Retinal pigment epithelial cell (primary cell): ENCODE results near the gene INTS7.

ENCODE experiments used
- DNase-seq: peaks from one replicate; pipeline ENCODE4 v3.0.0-alpha.2; 2010; ENCODE audit warnings: low read depth
- H3K4me3 ChIP-seq: 2 replicates; pipeline ENCODE4 v1.5.1; 2011; ENCODE audit warnings: mild to moderate bottlenecking, low read length, control low read depth, moderate library complexity
- TF ChIP-seq, protein P1 (sequence below): conservative IDR thresholded peaks from 2 replicates; pipeline ENCODE4 v1.5.1; 2011; ENCODE audit warnings: low read depth, low read length, control low read depth, inconsistent platforms

INTS7 gene

DNA sequence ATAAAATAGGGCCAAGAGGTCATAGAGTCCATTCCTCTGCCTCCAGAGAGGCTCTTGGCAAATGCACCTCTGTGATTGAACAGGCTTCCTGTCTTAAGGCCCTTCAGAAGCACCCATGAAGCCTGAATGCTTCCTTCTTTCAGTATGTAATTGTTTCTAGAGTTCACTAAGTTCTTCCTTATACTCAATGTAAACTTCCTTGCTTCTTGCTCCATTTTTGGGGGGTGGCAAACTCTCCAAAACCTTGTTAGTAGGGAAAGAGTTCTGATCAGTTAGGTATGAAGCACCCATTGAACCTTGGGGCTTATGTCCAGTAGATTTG, 102.5 kb downstream of the INTS7 start:
- no peak overlapping the region for H3K4me3 ChIP-seq
- DNase-seq: no peak
- TF ChIP-seq, protein P1, sequence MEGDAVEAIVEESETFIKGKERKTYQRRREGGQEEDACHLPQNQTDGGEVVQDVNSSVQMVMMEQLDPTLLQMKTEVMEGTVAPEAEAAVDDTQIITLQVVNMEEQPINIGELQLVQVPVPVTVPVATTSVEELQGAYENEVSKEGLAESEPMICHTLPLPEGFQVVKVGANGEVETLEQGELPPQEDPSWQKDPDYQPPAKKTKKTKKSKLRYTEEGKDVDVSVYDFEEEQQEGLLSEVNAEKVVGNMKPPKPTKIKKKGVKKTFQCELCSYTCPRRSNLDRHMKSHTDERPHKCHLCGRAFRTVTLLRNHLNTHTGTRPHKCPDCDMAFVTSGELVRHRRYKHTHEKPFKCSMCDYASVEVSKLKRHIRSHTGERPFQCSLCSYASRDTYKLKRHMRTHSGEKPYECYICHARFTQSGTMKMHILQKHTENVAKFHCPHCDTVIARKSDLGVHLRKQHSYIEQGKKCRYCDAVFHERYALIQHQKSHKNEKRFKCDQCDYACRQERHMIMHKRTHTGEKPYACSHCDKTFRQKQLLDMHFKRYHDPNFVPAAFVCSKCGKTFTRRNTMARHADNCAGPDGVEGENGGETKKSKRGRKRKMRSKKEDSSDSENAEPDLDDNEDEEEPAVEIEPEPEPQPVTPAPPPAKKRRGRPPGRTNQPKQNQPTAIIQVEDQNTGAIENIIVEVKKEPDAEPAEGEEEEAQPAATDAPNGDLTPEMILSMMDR: no peak

DNA sequence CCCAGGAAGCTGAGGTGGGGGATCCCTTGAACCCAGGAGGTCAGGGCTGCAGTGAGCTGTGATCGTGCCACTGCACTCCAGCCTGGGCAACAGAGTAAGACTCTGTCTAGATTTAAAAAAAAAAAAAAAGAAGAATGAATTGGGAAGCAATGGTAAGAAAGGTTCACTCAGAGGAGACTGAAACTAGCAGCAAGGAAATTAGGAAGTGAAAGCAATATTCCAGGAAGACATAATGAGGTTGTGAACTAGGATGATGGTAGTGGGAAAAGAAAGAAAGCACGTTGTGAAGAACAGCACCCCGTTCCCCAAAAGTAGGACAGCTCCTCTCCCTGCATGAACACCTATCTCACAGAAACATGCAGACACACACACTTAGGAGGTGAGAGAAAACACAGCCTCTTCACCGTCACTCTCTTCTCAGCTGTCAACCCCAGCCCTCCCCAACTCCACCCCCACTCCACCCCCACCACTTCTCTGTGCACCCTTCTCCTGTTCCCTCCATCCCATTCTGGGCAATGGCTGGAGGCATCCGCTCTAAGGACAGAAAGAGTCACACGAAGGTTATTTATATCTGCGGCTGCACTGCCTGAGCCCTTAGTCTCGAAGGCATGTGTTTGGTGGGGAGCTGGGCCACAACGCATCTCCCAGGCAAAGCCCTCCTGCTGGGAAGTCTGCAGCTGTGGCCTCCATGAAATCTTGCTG, 103.0 kb downstream of the INTS7 start:
- TF ChIP-seq, protein P1: no peak
- DNase-seq: no peak
- no peak overlapping the region for H3K4me3 ChIP-seq

DNA sequence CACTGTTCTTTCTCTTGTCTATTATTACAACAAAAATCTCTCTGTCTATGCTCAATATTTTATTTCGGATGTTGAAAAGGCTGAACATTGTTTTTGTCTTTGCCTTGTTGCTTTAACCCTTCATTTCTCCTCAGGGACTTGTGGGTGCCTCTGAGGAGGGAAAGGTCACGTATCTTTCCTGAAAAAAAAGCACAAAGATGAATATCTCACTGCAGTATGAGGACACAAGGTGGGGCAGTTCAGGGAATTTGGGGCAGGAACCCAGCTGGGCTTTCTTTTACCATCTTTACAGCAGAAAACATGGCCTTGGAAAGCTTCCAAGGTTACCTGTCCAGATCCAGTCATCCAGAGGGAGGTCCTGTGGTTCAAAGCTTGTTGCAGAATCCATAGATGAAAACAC, 105.7 kb downstream of the INTS7 start:
- H3K4me3 ChIP-seq: no peak overlapping the region
- TF ChIP-seq, protein P1: no peak

DNA sequence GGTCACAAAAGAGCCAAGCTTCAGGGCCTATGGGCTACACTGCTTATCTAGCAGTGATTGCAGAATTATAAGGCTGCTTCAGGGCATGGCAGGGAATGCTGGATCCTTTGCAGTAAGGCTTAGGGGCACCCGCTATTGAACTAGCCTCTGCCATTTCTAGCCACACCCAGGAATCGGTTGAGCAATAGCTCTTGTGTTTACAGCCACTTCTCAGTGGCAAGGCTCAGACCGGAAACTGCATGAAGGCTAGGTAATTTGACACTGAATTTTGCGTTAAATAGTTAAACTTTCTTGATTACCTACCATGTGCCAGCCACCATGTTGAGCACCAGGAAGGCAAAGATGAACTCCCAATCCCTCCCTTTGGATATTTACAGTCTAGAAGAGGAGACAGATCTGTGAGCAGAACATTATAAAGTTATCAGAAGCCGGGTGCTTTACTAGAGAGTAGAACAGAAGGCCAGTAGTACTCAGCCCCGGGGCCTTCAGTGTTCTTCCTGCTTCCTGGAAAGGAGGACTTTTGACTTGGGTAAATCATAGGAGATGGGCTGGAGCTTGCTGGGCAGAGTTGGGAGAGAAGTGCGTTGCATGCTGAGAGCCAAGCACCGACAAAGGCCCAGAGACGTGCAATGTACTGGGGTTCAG, 106.2 kb downstream of the INTS7 start:
- DNase-seq: no peak
- no peak overlapping the region for H3K4me3 ChIP-seq
- TF ChIP-seq, protein P1: no peak

More for the DNA sequence above, 105.7 kb downstream of the INTS7 start:
- no peak for DNase-seq

DNA sequence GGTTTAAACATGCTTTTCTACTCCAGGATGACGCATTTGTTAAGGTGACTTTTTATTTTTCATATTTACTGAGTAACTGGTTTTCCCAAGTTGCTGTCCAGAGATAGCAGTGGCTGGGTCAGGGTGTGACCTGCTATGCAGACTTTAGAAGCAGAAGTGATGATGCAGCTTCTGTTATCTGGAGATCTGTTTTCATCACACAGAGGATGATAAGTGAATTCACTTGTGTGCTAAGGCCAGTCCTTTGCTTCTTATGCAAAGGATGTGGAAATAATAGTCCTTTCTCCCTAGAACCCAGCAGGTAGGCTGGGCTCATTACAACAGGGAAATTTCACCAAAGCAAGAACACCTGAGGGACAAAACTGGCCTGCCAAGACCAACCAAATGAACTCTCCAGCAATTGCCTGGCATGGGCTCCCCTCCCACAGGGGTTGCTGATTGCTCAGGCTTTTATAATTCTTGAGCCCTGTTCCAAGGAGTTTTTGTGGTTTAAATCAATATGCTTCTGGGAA, 107.0 kb downstream of the INTS7 start:
- H3K4me3 ChIP-seq: no peak overlapping the region
- no peak for DNase-seq
- TF ChIP-seq, protein P1: no peak

GRCh38 chr1:211925016-211925415, 110.3 kb downstream of the INTS7 start:
- DNase-seq: no peak
- H3K4me3 ChIP-seq: no peak overlapping the region
- TF ChIP-seq, protein P1: no peak

- no peak overlapping the region for H3K4me3 ChIP-seq
- TF ChIP-seq, protein P1: no peak
- no peak for DNase-seq
Observed at GRCh38 chr1:211924256-211924655, 111.1 kb downstream of the INTS7 start.
